Germinal center (tissue), 1 donor: ENCODE measurements around the gene KIN.
"Not testable (repeated sequence)": the region's sequence is repeated elsewhere in the genome, so short reads cannot be mapped to it uniquely, and the experiment has no call there.

Source experiments
- DNase-seq: peaks from one replicate; pipeline ENCODE4 v3.0.0; 2012; ENCODE audit warnings: mixed read lengths, low spot score

KIN gene, protein sequence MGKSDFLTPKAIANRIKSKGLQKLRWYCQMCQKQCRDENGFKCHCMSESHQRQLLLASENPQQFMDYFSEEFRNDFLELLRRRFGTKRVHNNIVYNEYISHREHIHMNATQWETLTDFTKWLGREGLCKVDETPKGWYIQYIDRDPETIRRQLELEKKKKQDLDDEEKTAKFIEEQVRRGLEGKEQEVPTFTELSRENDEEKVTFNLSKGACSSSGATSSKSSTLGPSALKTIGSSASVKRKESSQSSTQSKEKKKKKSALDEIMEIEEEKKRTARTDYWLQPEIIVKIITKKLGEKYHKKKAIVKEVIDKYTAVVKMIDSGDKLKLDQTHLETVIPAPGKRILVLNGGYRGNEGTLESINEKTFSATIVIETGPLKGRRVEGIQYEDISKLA

DNA sequence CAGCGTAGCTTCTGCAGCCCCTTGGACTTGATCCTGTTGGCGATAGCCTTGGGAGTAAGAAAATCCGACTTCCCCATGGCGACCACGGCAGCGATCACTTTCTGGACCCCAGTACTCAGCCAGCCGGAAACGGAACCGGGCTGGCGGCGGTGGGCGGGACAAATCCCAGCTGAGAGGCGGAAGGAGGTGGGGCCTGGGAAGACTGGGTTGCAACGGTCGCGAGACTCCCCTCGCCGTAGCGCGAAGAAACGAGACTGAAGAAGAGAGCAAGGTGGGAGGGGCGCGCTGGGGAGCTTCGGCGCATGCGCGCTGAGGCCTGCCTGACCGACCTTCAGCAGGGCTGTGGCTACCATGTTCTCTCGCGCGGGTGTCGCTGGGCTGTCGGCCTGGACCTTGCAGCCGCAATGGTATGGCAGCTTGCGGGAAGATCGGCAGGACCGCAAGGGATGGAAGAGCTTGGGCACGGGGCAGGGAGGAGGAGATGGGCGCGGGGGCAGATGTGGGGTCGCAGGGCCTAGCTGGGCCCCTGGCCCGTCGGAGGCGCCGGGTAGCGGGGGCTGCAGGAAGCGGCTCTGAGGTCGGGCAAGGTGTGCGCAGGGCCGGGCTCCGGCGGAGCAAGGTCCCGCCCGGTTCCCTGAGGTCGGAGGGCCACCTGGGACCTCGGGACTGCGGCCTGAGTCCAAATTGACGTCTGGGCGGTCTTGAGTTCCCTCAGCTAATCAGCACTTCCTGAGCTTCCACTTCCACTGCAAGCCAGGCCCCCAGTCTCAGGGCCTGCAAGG lies at the start of gene KIN, which contains the start of gene ATP5F1C:
TSS of gene KIN (minus strand) at position 137 of the 782 bp plus-strand sequence. CDS start at position 77, 60 bp downstream.
TSS of gene ATP5F1C (plus strand) at position 321 of the 782 bp plus-strand sequence. CDS start at position 352, 31 bp downstream.
- peak; percentile 98 for DNase-seq

- DNase-seq, result no peak
Observed at GRCh38 chr10:7836571-7836970, 48.8 kb upstream of the KIN start.

GRCh38 chr10:7834262-7834661 lies 46.5 kb upstream of the KIN start:
- DNase-seq, result no peak

- no peak for DNase-seq
Observed at GRCh38 chr10:7833210-7833609, 45.4 kb upstream of the KIN start.

- DNase-seq, result no peak
Observed at GRCh38 chr10:7832060-7832459, 44.3 kb upstream of the KIN start.

GRCh38 chr10:7829289-7829834 lies 41.6 kb upstream of the KIN start:
- no peak for DNase-seq

DNA sequence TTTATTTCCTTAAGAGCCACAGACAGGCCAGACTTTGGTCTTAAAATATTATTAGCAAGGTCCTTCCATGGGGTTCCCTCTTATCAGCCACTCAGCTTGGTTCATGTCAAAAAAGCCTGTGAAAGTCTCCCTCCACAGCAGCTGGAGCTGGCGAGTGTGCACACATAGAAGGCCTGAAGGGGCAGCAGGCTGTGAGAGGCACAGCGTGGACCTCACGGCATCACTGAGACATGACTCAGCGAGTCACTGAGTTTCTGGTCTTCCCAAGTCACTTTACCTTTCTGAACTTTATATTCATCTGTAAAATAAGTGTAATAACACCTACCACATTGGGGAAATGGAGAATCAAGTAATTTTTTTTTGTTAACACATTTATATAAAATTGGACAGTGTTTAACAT lies 39.2 kb upstream of the KIN start:
- no peak for DNase-seq

DNA sequence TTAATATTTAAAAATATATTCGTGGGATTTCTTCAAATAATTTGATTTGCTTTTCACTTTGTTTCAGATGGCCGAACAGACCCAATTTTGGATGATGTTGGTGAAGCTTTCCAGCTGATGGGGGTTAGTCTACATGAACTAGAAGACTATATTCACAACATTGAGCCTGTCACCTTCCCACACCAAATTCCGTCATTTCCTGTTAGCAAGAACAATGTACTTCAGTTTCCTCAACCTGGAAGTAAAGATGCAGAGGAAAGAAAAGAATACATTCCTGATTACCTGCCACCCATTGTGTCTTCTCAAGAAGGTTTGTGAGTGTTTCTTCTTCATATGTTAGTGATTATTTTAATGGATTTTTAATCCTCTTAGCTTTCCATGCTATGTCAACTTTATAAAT lies 36.5 kb upstream of the KIN start:
- DNase-seq, result no peak

DNA sequence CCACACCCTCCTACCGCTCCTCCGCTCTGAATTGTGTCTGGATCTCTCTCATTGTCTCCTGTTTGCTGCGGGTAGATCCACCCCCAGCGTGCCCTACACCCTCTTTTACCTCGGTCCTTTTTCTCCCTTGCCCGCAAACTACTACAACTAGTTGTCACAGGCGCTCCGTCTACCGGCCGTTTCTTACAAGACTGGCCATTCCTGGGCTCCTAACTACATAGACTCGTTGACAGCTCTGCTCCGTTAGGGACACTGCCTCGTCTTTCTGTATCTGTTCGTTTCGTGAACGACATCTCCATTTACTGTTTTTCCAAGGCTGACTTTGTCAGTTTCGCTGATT lies 31.3 kb upstream of the KIN start:
- peak; percentile 19 for DNase-seq

DNA sequence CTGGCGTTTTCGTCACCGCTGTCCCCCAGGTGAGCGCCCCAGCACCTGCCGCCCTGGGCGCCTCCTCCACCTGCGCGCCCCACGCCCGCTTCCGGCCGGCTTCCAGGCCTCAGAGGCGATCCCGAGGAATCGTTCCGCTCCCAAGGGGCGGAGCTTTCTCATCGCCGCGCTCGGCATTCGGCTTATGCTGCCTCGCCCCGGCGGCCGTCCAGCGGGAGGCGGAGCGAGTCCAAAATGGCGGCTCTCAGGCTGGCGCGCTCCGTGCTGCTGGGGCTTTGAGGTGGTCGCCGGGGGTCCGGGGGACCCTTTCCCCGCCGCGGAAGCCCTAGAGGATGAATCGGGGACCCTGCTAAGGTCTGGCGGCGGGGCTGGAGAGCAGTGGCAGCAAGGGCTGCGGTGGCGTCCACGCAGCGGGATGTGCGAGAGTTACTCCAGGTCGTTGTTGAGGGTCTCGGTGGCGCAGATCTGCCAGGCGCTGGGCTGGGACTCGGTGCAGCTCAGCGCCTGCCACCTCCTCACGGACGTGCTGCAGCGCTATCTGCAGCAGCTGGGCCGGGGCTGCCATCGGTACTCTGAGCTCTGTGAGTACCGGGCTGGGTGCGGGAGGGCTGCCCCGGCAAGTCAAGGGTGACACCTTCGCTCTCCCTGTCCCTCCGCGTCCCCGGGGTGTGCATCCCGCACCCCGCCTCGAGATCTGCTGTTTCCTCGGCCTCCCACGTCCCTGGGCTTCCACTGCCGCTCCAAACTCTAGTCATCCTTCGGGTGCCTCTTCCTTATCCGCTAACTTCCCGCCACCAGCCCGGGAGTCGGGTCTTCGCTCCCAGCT lies 30.7 kb upstream of the KIN start, which contains the start of gene TAF3:
TSS of gene TAF3 (plus strand) at position 211 of the 826 bp plus-strand sequence. CDS start at position 416, 205 bp downstream.
- peak; percentile 90 for DNase-seq

DNA sequence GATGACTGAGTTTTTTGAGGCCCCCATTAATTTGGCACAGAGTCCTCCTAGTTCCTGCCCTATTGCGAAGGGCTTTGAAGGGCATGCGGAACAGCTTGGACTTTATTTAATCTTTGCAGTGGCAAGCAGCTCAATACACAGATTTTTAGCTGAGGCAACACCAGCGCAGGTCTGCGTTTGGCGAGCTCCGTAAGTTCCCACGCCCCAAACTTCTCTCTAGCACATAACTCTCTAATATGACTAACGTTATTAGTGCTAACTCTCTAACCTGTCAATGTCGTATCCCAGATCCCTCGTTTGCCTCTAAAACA lies 30.1 kb upstream of the KIN start:
- no peak for DNase-seq

GRCh38 chr10:7817576-7817975 lies 29.8 kb upstream of the KIN start:
- no peak for DNase-seq

DNA sequence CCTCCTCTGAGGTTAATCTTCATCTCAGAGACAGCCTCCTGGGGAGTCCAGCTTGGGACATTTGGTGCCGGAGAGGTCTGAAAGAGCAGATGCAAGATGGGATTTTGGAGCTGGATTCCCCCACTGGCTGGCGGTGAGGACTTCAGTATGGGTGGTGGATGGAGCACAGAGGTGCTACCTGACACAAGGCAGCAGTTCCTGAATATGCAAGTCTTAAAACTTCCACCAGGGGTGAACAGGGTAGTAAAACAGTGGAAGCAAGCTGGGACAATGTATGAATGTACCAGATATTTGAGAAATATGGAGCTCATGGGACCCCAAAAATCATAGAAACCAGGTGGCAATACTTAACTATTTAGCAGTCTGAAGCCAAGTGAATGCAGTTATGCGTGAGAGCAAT lies 25.7 kb upstream of the KIN start:
- DNase-seq, result peak; percentile 10

- DNase-seq, result not testable (repeated sequence)
Observed at GRCh38 chr10:7811743-7812142, 23.9 kb upstream of the KIN start.

GRCh38 chr10:7811000-7811399 lies 23.2 kb upstream of the KIN start:
- DNase-seq, result no peak

GRCh38 chr10:7810443-7810842 lies 22.6 kb upstream of the KIN start:
- DNase-seq, result no peak

DNA sequence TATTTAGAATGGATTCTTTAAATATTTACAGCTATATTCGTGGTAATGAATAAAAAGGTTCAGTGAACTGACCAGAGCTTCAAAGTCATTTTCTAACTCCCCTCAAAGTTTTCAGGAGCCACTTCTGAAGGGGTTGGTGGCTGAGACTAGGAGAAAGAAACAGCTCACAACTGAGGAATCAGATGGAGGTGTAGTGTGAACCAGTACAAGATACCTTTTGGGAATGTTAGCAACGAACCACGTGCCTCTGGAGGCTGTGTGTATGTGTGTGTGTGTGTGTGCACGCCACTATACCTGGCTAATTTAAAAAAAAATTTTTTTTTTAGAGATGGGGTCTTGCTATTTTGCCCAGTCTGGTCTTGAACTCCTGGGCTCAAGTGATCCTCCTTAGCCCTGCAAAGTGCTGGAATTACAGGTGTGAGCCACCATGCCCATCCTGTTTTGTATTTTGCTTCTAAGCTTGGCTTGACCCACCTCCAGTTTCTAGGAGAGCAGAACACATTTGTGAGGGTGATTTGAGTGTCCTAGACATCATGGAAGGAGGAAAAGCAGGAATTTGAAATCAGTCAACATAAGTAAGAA lies 21.0 kb upstream of the KIN start:
- no peak for DNase-seq

DNA sequence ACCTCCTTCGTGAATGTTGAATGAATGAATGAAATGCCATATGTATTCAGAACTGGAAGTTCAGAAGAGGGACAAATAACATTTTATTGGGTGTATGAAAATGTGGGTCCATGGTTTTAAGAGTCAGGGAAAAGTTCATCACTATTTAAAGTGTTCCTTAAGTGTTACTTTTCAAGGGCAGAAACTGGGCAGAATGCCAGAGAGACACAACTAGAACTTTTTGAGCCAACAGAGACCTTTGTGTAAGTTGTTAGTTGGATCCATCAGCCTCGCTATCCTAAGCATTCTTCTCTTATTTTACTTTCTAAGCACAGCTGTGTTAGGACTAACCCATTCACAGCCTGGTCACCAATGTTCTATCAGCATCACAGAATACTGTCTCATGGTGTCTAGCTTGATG lies 16.9 kb upstream of the KIN start:
- DNase-seq, result no peak

- no peak for DNase-seq
Observed at GRCh38 chr10:7804216-7804615, 16.4 kb upstream of the KIN start.

DNA sequence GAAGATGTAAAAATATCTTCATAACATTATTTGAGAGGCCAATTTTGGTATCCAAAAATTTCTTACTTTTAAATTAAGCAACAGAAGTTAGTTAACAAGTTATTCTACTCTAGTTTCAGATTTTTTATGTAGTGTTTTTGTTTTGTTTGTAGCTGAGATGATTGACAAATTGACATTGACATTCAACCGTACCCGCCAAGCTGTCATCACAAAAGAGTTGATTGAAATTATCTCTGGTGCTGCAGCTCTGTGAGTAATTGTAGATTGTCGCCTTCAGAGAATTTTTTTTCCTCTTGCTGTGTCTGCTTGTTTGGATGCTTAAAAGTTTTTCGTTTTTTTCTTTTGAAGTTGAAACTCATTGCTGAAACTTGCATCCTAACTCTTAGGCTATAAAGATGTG lies 14.8 kb upstream of the KIN start:
- DNase-seq, result no peak

DNA sequence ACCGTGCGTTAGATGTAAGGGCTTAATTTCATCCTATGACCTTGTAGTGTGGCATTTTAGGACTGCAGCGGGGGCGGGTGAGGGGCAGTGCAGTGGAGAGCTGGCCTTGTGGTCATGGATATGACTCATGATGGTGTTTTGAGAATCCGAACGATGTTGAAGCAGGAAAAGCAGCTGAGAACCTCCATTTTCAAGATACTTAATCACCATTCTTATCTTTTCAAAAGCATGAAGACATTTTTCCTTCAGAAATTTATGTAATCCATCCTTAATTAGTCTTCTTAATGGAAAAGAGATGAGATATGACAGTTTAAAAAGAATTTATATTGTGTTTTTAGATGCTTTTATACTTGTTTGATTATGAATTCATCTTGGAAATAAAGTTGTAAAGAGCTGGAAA lies 9.8 kb upstream of the KIN start:
- no peak for DNase-seq

DNA sequence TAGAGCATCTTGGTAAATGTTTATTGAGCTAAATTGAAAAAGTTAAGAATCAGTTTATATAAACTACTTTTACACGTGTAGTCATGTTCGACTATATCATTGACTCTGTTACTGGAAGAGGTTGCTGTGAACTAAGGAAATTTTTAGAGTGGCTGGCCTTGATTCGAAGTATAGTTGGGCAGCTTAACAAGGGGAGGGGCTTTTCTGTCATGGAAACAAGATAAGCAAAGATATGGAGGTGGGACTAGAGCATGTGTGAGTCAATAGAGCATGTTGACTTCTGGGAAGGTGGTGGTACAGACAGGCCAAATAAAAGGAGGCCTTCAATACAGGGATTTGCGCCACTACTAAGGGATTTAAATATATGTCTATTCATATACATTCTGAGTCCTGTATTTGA lies 7.8 kb upstream of the KIN start:
- DNase-seq, result no peak
